T47D (cell line): Measurements from ENCODE around the gene PURA.
A peak's percentile ranks its signal among the peaks of the same experiment; 100 is the strongest.

Experiments used
- DNase-seq, 2 experiments: peaks; one replicate each; pipeline versions ENCODE4 v3.0.0 to v3.0.0-alpha.2; 2011 to 2012; ENCODE audit warnings: low read depth in 1 of 2, low spot score in 1 of 2
- JUND ChIP-seq: IDR thresholded peaks from 2 replicates; pipeline ENCODE4 v1.6.1; 2012; ENCODE audit warnings: low read depth
- in situ Hi-C: cut with HindIII; loops from 2 replicates; pipeline ENCODE4 v1.10.0; 2016; ENCODE audit warnings: low sequenced_read_pairs, low pct_unique_long_range_greater_than_20kb

Gene PURA

DNA sequence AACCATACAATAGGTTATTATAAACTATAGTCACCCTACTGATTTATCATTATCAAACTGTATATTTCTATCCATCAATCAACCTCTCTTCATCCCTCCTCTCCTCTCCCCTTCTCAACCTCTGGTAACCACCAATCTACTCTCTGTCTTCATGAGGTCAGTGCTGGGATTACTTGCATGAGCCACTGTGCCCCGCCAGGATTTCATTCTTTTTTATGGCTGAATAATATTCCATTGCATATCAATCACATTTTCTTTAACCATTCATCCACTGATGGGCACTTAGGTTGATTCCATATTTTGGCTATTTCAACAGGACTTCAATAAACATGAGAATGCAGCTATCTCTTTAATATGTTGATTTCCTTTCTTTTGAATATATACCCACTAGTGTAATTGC lies 10.8 kb upstream of the PURA start:
- in situ Hi-C loops = no loop called here
- no peak for DNase-seq
- TF ChIP-seq JUND = no peak

DNA sequence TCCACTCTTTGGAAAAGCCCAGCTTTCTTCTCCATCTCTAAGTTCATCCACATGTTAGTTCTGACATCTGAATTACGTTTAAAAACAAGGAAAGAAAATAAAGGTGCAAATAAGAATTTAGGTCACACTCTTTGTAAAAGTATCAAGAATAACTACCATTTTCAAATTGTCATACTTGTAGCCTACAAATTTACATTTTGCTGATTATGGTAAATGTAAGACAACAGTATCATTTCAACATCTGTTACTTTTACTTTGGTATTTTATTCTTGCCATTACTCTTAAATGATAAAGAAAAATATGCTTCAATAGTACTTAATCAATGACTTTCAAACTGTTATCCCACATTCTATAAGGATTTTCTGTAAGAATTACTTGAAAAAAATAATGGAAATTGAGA lies 9.8 kb upstream of the PURA start:
- in situ Hi-C loops = no loop called here
- TF ChIP-seq JUND = no peak
- DNase-seq = no peak

GRCh38 chr5:140106101-140106500 lies 7.8 kb upstream of the PURA start:
- peak in 1 of 2 experiments; percentile 42 for DNase-seq
- TF ChIP-seq JUND = no peak
- in situ Hi-C loops = no loop called here

- TF ChIP-seq JUND = no peak
- no peak for DNase-seq
- in situ Hi-C loops = no loop called here
These were observed 7.1 kb upstream of the PURA start for GRCh38 chr5:140106805-140107311.

DNA sequence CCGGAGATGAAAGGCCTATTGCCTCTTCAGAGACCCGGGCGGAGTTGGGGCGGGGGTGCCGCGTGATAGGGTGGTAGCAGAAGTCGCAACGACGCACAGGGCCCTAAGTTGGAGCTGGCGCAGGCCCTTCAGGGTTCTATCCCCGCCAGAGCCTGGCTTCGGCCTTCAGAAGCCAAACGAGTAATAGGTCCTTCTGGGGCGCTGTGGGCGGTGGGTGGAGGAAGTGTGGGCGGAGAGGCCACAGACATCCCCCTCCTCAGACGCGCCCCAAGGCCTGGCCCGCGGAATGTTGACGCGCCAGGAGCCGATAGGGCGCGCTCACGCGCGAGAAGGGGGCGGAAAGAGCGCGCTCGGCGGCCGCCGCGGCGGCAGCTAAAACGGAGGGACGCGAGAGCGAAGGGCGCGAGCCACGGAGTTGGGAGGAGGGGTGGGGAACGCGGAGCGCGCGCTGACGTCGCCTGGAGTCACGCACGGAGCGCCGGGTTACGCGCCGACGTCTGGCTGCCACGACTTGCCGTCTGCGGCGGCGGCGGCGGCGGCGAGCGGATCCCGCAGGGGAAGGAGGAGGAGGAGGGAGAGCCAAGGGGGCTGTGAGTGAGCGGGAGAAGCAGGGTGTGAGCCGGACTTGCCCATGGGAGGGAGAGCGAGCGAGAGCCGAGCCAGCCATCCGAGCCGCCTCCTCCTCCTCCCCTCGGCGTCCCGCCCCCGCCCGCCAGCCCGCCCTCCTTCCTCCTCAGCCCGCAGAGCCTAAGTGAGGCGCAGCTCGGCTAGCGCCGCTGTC lies 6.4 kb upstream of the PURA start:
- DNase-seq = peak; percentile 95 to 97
- no peak for TF ChIP-seq JUND
- in situ Hi-C loops = no loop called here

DNA sequence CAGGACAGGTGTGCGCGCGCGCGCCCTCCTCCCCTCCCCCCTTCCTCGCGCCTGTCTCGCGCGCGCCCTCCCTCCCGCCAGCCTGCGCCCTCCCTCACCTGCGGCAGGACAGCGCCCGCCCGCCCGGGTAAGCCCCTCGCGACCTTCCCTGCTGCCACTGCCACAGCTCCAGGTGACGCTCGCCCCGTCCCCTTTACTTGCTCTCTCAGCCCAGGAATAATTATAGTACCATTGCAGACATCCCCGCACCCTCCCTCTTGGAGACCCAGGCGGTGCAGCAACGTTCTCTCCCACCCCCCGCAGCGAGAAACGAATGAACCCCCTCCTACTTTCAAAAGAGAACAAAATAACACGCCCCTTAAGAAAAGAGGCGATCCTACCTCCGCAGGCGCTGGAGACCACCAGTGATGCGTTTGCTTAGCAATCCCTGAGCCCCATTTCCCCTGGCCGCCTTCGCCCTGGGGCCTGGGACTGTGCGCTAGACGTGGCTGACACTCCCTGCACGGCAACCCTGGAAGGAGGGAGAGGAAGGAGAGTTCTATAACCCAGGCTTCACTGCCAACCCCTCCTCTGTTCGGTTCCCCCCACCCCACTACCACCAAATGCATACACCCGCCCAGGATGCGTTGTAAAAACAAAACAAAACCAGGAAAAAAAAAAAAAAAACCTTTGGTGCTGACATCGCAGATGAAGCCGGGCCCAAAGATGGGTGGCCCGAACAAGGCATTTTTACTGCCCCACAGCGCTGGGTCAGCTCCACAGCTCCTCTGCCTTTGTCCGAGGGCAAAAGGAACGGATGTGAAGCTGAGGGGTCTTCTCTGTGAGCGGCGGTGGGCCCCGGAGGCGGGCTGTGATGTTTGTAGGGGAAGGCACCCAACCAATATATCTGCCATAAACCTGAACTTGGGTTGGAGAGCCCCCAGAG lies 5.6 kb upstream of the PURA start:
- no peak for DNase-seq
- in situ Hi-C loops = no loop called here
- TF ChIP-seq JUND = no peak

- in situ Hi-C loops = no loop called here
- DNase-seq = no peak
- TF ChIP-seq JUND = no peak
These were observed 4.7 kb upstream of the PURA start for GRCh38 chr5:140109018-140109758.

- in situ Hi-C loops = no loop called here
- no peak for TF ChIP-seq JUND
- DNase-seq = no peak
These were observed 3.9 kb upstream of the PURA start for GRCh38 chr5:140109759-140110645.

- no peak for TF ChIP-seq JUND
These were observed 3.3 kb upstream of the PURA start for GRCh38 chr5:140110646-140110957.

GRCh38 chr5:140111011-140111858 lies 2.7 kb upstream of the PURA start:
- in situ Hi-C loops = no loop called here
- DNase-seq = no peak

More at GRCh38 chr5:140110646-140110957, 3.3 kb upstream of the PURA start:
- no peak for DNase-seq
- in situ Hi-C loops = no loop called here

More at GRCh38 chr5:140111011-140111858, 2.7 kb upstream of the PURA start:
- TF ChIP-seq JUND = no peak
